GM12865 (cell line): ENCODE measurements around the gene MAML3.

ENCODE experiments used
- DNase-seq: peaks from one replicate; pipeline ENCODE4 v3.0.0; 2010; ENCODE audit warnings: low read depth
- H3K4me3 ChIP-seq: 2 replicates; pipeline ENCODE4 v1.5.1; 2011; ENCODE audit warnings: mild to moderate bottlenecking, low read depth, low read length, control low read depth
- CTCF ChIP-seq: IDR thresholded peaks from 2 replicates; pipeline ENCODE4 v1.5.1; 2011; ENCODE audit warnings: low read length, control low read depth, low read depth, inconsistent platforms; ENCODE audit not compliant: insufficient read depth; ENCODE audit errors: missing control alignments

MAML3 gene

GRCh38 chr4:140084385-140084784, 69.6 kb downstream of the MAML3 start:
- TF ChIP-seq CTCF, result no peak
- DNase-seq, result no peak
- no peak overlapping the region for H3K4me3 ChIP-seq

- DNase-seq, result no peak
- no peak overlapping the region for H3K4me3 ChIP-seq
- TF ChIP-seq CTCF, result no peak
These were observed 71.6 kb downstream of the MAML3 start for GRCh38 chr4:140082391-140082755.

- H3K4me3 ChIP-seq, result no peak overlapping the region
- TF ChIP-seq CTCF, result no peak
- no peak for DNase-seq
These were observed 72.2 kb downstream of the MAML3 start for GRCh38 chr4:140081641-140082390.

- H3K4me3 ChIP-seq, result no peak overlapping the region
- no peak for TF ChIP-seq CTCF
- DNase-seq, result no peak
These were observed 73.1 kb downstream of the MAML3 start for GRCh38 chr4:140080883-140081282.

- no peak overlapping the region for H3K4me3 ChIP-seq
- no peak for TF ChIP-seq CTCF
- no peak for DNase-seq
These were observed 75.6 kb downstream of the MAML3 start for GRCh38 chr4:140078366-140078765.

GRCh38 chr4:140076307-140076706, 77.7 kb downstream of the MAML3 start:
- H3K4me3 ChIP-seq, result no peak overlapping the region
- DNase-seq, result no peak
- no peak for TF ChIP-seq CTCF

GRCh38 chr4:140071806-140072205, 82.2 kb downstream of the MAML3 start:
- no peak overlapping the region for H3K4me3 ChIP-seq
- no peak for TF ChIP-seq CTCF
- DNase-seq, result peak; percentile 53
